OCI-LY1 (cell line): ENCODE results near the gene GFRA4.

ENCODE experiments used
- H2AFZ ChIP-seq: fragments of 200-600 bp; sonication (generic), shearing (Covaris generic); 2 replicates; pipeline ENCODE4 v1.6.0; 2014; ENCODE audit warnings: antibody characterized with exemption, mild to moderate bottlenecking, low read length
- H3F3A ChIP-seq: fragments of 200-600 bp; sonication (generic), shearing (Covaris generic); 2 replicates; pipeline ENCODE4 v1.6.0; 2014; ENCODE audit warnings: mild to moderate bottlenecking, antibody characterized with exemption, low read length, moderate library complexity; ENCODE audit not compliant: insufficient read depth
- H3K27ac ChIP-seq: fragments of 200-600 bp; sonication (generic); 2 replicates; pipeline ENCODE4 v1.5.1; 2014; ENCODE audit warnings: low read length, mixed run types, mild to moderate bottlenecking, low read depth; ENCODE audit not compliant: poor library complexity, severe bottlenecking
- H3K27me3 ChIP-seq: fragments of 200-600 bp; sonication (generic); 2 replicates; pipeline ENCODE4 v1.6.0; 2014; ENCODE audit warnings: antibody characterized with exemption, mild to moderate bottlenecking, low read length, moderate library complexity; ENCODE audit not compliant: insufficient read depth
- H3K36me3 ChIP-seq: fragments of 200-600 bp; sonication (generic); 2 replicates; pipeline ENCODE4 v1.6.1; 2014; ENCODE audit warnings: mild to moderate bottlenecking, antibody characterized with exemption, low read length, moderate library complexity, mixed read lengths; ENCODE audit not compliant: insufficient read depth
- H3K4me1 ChIP-seq: fragments of 200-600 bp; sonication (generic); 2 replicates; pipeline ENCODE4 v1.5.1; 2014; ENCODE audit warnings: mild to moderate bottlenecking, low read length, moderate library complexity; ENCODE audit not compliant: insufficient read depth, severe bottlenecking
- H3K4me2 ChIP-seq: fragments of 200-600 bp; sonication (generic), shearing (Covaris generic); 2 replicates; pipeline ENCODE4 v1.6.1; 2014; ENCODE audit warnings: low read length
- H3K4me3 ChIP-seq: fragments of 200-600 bp; sonication (generic); 2 replicates; pipeline ENCODE4 v1.5.1; 2014; ENCODE audit warnings: low read length, low read depth, mild to moderate bottlenecking, mixed read lengths; ENCODE audit not compliant: poor library complexity, severe bottlenecking
- H3K79me2 ChIP-seq: fragments of 200-600 bp; shearing (Covaris generic); 2 replicates; pipeline ENCODE4 v1.6.1; 2016; ENCODE audit warnings: mixed run types, low read length, mixed read lengths; ENCODE audit not compliant: insufficient read depth
- H3K9ac ChIP-seq: fragments of 200-600 bp; sonication (generic), shearing (Covaris generic); 2 replicates; pipeline ENCODE4 v1.6.1; 2014; ENCODE audit warnings: mild to moderate bottlenecking, low read length, mixed read lengths
- H3K9me2 ChIP-seq: fragments of 200-600 bp; sonication (generic), shearing (Covaris generic); 2 replicates; pipeline ENCODE4 v1.6.1; 2014; ENCODE audit warnings: low read depth, mild to moderate bottlenecking, low read length, mixed read lengths
- H3K9me3 ChIP-seq: fragments of 200-600 bp; shearing (Covaris generic); 2 replicates; pipeline ENCODE4 v1.6.1; 2014; ENCODE audit warnings: low read length, mixed read lengths
- H4K20me1 ChIP-seq: fragments of 200-600 bp; sonication (generic), shearing (Covaris generic); 2 replicates; pipeline ENCODE4 v1.6.0; 2016; ENCODE audit warnings: mild to moderate bottlenecking, low read length; ENCODE audit not compliant: insufficient read depth
- EZH2 ChIP-seq: fragments of 200-600 bp; sonication (generic), shearing (Covaris generic); IDR thresholded peaks from 2 replicates; pipeline ENCODE4 v1.8.0; 2017; ENCODE audit warnings: borderline replicate concordance, mixed run types, mild to moderate bottlenecking, antibody characterized with exemption, low read length, moderate library complexity, mixed read lengths
- TF ChIP-seq, protein P1 (sequence below): fragments of 200-600 bp; sonication (generic), shearing (Covaris generic); IDR thresholded peaks from 2 replicates; pipeline ENCODE4 v1.5.1; 2017; ENCODE audit warnings: mild to moderate bottlenecking, antibody characterized with exemption, low read length, moderate library complexity, mixed read lengths

Gene GFRA4

DNA sequence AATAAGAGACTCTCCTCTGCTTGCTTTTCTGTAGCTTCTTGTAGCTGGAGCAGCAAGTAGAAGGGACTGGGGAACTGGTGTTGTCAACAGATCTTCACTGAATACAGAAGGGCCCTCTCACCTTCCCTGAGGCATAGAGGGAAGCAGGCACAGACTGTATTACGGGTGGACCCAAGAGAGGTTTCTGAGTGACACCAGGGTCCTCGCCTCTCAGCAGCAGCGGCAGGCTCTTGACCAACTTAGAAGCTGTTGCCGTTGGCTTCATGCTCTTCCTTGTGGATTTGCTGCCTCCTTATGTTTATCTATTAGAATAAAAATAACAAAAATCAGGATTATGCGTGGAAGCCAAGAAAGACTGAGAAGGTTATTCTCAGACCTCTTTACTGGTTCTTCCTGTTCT, 31.7 kb downstream of the GFRA4 start:
- Histone ChIP-seq H3K36me3 (no peaks in the 10 kb centered on the region), H3K27ac (no peak overlapping the region), H2AFZ (no peak overlapping the region), H4K20me1 (no peaks in the 10 kb centered on the region), H3K9me2 (no peaks in the 10 kb centered on the region), H3K9me3 (no peaks in the 10 kb centered on the region), H3K4me3 (no peak overlapping the region), H3K9ac (no peak overlapping the region), H3K4me2 (no peak overlapping the region), H3K4me1 (no peaks in the 10 kb centered on the region), H3K27me3 (no peaks in the 10 kb centered on the region), H3F3A (no peaks in the 10 kb centered on the region), H3K79me2 (no peaks in the 10 kb centered on the region)
- no peak for TF ChIP-seq EZH2
- TF ChIP-seq, protein P1, sequence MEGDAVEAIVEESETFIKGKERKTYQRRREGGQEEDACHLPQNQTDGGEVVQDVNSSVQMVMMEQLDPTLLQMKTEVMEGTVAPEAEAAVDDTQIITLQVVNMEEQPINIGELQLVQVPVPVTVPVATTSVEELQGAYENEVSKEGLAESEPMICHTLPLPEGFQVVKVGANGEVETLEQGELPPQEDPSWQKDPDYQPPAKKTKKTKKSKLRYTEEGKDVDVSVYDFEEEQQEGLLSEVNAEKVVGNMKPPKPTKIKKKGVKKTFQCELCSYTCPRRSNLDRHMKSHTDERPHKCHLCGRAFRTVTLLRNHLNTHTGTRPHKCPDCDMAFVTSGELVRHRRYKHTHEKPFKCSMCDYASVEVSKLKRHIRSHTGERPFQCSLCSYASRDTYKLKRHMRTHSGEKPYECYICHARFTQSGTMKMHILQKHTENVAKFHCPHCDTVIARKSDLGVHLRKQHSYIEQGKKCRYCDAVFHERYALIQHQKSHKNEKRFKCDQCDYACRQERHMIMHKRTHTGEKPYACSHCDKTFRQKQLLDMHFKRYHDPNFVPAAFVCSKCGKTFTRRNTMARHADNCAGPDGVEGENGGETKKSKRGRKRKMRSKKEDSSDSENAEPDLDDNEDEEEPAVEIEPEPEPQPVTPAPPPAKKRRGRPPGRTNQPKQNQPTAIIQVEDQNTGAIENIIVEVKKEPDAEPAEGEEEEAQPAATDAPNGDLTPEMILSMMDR = no peak

DNA sequence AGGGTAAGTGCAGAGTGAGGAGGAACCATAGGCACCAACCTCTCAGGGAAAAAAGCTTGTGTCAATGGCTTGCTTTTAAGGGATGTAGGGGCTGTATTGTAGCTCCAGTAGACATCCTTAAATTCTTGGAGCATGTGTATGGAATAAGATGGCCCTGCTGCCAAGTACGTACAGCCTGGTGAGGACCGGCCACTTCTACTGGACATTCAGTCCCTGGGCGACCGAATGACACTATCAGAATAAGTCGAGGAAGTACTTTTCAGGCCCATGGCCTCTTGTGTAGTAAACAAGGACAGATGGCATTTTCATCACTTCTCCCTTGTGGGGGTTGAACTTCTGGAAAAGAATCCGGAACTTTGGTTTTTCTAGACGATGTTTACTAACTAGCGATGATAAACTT, 32.8 kb downstream of the GFRA4 start:
- no peaks in the 10 kb centered on the region for H3K36me3 ChIP-seq
- H4K20me1 ChIP-seq = no peaks in the 10 kb centered on the region
- H3K27me3 ChIP-seq = no peaks in the 10 kb centered on the region
- no peak overlapping the region for H3K4me2 ChIP-seq
- H2AFZ ChIP-seq = no peak overlapping the region
- no peaks in the 10 kb centered on the region for H3K4me1 ChIP-seq
- no peak overlapping the region for H3K27ac ChIP-seq
- TF ChIP-seq, protein P1 = no peak
- TF ChIP-seq EZH2 = no peak
- H3K79me2 ChIP-seq = no peaks in the 10 kb centered on the region
- no peak overlapping the region for H3K4me3 ChIP-seq
- H3K9ac ChIP-seq = no peak overlapping the region
- no peaks in the 10 kb centered on the region for H3K9me2 ChIP-seq
- no peaks in the 10 kb centered on the region for H3F3A ChIP-seq
- H3K9me3 ChIP-seq = no peaks in the 10 kb centered on the region

DNA sequence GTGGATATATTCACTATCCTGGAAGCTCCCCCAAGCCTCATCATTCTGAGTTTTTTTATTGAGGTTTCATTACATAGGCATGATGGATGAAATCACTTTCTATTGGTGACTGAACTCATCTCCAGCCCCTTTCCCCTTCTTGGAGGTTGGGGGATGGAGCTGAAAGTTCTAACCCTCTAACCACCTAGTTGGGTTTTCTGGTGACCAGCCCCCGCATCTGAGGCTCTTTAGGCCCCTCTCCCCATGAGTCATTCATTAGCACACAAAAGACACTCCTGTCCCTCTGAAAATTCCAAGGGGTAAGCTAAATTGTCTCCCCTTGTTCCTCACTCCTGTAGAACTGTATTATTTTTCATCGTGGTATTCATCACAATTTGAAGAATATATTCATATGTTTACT, 33.3 kb downstream of the GFRA4 start:
- no peak overlapping the region for H3K9ac ChIP-seq
- no peak overlapping the region for H3K4me3 ChIP-seq
- H3K4me2 ChIP-seq = no peak overlapping the region
- no peaks in the 10 kb centered on the region for H3K9me2 ChIP-seq
- no peaks in the 10 kb centered on the region for H3K27me3 ChIP-seq
- no peak overlapping the region for H2AFZ ChIP-seq
- no peaks in the 10 kb centered on the region for H3K79me2 ChIP-seq
- no peak for TF ChIP-seq EZH2
- TF ChIP-seq, protein P1 = no peak
- H3K9me3 ChIP-seq = no peaks in the 10 kb centered on the region
- H3K27ac ChIP-seq = no peak overlapping the region
- no peaks in the 10 kb centered on the region for H3F3A ChIP-seq
- H3K36me3 ChIP-seq = no peaks in the 10 kb centered on the region
- H4K20me1 ChIP-seq = no peaks in the 10 kb centered on the region
- no peaks in the 10 kb centered on the region for H3K4me1 ChIP-seq
